AG09309 (cell line): ENCODE measurements around the gene MAP3K2.

Source experiments
- DNase-seq: peaks from one replicate; pipeline ENCODE4 v3.0.0-alpha.2; 2010; ENCODE audit warnings: low read depth
- H3K4me3 ChIP-seq: 2 replicates; pipeline ENCODE4 v1.5.1; 2011; ENCODE audit warnings: mild to moderate bottlenecking, low read depth, low read length, moderate library complexity; ENCODE audit not compliant: control insufficient read depth
- TF ChIP-seq, protein P1 (sequence below): IDR thresholded peaks from 2 replicates; pipeline ENCODE4 v1.5.1; 2011; ENCODE audit warnings: mild to moderate bottlenecking, low read depth, low read length, inconsistent platforms; ENCODE audit not compliant: insufficient read depth, control insufficient read depth; ENCODE audit errors: missing control alignments

Gene MAP3K2

DNA sequence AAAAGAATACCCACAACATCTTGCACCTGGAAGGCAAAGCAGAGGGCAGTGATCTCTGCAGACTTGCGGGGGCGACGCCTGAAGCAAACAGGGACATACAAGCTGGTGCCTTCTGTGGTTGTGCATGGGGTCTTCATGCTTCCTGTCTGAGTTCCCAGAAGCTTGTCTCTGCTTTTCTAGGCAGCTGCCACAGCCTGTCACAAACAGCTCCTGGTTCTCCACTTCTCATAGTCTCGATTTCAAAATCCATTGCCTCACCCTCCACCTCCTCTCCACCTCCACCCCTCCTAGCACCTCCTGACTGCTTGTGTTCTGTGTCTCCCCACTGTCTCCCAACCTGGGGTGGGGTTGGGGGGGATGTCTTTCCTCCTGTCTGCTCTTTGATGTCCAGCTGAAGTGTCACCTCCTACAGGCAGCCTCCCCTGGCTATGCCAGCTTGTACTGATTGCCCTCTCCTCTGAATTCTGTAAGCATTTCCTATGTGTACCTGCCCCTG, 28.8 kb upstream of the MAP3K2 start:
- no peak for DNase-seq
- TF ChIP-seq, protein P1, sequence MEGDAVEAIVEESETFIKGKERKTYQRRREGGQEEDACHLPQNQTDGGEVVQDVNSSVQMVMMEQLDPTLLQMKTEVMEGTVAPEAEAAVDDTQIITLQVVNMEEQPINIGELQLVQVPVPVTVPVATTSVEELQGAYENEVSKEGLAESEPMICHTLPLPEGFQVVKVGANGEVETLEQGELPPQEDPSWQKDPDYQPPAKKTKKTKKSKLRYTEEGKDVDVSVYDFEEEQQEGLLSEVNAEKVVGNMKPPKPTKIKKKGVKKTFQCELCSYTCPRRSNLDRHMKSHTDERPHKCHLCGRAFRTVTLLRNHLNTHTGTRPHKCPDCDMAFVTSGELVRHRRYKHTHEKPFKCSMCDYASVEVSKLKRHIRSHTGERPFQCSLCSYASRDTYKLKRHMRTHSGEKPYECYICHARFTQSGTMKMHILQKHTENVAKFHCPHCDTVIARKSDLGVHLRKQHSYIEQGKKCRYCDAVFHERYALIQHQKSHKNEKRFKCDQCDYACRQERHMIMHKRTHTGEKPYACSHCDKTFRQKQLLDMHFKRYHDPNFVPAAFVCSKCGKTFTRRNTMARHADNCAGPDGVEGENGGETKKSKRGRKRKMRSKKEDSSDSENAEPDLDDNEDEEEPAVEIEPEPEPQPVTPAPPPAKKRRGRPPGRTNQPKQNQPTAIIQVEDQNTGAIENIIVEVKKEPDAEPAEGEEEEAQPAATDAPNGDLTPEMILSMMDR: no peak
- H3K4me3 ChIP-seq: no peak overlapping the region

DNA sequence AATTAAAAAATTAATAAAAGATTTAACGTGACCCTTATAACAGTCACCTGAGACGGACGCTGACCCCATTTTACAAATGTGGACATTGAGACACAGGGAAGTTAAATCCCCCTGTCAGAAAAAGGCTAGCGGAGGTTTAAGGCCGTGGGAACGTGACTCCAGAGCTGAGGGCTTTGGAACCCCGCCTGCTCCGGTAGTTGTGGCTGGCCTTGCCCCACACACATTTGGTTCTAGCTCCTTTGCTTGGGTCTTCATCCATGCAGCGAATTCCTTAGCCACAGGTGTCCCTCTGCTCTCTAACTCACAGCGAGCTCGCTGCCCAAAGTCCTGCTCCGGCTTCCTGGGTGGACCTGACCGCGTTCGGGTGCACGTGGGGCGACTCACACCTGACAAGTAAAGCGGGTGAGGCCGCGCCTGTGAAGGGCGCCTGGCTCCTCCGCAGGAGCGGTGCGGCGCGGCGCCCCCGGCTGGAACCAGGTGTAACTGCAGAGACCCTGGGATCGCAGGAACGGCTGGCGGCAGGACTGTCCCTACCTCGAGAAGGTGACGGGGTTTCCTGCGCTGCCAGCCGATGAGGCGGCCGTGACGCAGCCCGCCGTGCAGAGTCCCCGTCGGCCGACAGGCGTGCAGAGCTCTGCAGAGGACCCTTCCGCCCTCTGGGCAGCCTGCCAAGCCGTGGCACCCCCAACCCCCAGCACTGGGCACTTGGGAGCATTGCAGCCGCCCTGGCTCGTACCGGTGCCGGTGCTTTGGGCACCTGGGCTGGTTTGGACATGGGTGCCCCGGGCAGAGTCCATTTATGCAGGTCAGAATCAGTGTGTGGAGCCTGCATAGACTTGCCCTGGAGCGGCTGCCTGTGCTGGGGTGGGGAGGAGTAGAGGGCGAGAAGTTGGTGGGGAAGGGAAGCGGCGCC, 28.1 kb upstream of the MAP3K2 start:
- no peak overlapping the region for H3K4me3 ChIP-seq
- TF ChIP-seq, protein P1: no peak
- no peak for DNase-seq

DNA sequence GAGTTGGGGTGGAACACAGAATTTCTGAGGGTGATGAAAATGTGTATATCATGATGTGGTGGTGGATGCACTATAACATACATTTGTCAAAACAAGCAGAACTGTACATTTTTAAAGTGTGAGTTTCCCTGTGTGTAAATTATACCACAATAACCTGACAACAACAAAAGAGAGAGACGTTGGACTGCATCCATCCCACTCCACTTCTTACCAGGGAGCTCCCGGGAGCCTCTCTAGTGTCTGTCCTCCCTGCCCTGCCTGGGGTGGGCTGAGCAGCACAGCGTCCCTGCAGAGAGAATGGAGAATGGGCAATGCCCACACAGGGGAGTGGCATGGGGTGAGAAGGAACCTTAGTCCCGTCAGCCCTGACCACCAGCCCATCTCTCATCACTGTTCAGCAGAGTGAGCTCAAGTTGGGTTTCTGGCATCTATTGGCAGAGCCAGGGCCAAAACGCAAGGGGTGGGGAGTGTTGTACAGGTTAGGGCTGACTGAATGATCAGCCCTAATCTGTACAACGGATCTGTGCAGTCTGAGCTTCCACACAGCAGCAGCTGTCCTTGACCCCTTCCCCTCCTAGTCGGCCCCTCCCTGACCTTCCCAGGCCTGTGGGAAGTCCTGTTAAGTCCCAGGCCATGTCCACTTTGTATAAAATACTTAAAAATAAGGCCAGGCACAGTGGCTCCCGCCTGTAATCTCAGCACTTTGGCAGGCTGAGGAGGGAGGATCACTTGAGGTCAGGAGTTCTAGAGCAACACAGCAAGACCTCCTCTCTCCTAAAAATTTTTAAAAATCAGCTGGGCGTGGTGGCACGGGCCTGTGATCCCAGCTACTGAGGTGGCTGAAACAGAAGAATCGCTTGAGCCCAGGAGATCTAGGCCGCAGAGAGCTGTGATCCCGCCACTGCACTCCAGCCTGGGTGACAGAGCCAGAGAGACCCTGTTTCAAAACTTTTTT, 27.1 kb upstream of the MAP3K2 start:
- DNase-seq: no peak
- TF ChIP-seq, protein P1: no peak
- no peak overlapping the region for H3K4me3 ChIP-seq

DNA sequence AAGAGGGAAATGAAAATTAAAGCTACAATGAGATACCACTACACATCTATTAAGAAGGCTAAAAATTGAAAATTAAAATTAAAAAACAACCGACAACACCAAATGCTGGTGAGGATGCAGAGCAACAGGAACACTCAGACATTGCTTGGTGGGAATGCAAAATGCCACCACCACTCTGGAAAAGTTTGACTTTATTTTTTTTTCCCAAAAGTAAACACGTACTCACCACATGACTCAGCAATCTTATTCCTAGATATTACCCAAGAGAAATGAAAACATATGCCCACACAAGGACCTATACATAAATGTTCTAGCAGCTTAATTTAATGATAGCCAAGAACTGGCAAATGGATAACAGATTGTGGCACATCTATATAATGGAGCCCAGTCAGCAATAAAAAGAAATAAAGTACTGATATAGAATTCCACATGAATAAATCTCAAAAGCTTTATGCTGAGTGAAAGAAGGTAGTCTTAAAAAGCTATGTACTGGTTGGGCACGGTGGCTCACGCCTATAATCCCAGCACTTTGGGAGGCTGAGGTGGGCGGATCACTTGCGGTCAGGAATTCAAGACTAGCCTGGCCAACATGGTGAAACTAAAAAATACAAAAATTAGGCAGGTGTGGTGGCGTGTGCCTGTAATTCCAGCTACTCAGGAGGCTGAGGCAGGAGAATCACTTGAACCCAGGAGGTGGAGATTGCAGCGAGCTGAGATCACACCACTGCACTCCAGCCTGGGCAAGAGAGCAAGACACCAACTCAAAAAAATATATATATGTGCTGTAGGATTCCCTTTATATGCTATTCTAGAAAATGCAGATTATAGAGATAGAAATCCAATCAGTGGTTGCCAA, 26.2 kb upstream of the MAP3K2 start:
- no peak overlapping the region for H3K4me3 ChIP-seq
- DNase-seq: peak; percentile 31
- TF ChIP-seq, protein P1: no peak

DNA sequence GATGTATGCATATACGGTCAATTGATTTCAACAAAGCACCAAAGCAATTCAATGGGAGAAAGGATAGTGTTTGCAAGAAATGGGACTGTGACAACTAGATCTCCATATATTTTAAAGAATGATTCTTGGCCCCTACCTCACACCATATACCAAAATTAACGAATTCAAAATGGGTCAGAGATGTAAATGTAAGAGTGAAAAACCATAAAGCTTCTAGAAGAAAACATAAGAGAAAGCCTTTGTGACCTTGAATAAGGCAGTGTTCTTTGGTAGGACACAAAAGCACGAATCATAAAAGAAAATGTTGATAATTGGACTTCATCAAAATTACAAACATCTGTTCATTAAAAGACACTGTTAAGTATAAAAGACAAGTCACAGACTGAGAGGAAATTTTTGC, 25.4 kb upstream of the MAP3K2 start:
- H3K4me3 ChIP-seq: no peak overlapping the region
- TF ChIP-seq, protein P1: no peak
- DNase-seq: no peak
